GM23338 (cell line): ENCODE data around the gene CA4. TPM values are rescaled to one million over a fixed set of nuclear protein-coding genes. Genes with fewer than 3 reads are reported as not detected.
A peak's percentile ranks its signal among the peaks of the same experiment; 100 is the strongest.

Experiments
- ATAC-seq: fragments of 200-7000 bp; cut with Tn5 transposase; 3 replicates; pipeline ENCODE4 v1.9.1; 2020
- DNase-seq: peaks from one replicate; pipeline ENCODE4 v3.0.0-alpha.2; 2015; ENCODE audit warnings: low spot score
- H2AFZ ChIP-seq: fragments of 200-600 bp; sonication (generic); 2 replicates; pipeline ENCODE4 v1.8.0; 2016; ENCODE audit warnings: antibody characterized with exemption, mild to moderate bottlenecking, moderate library complexity
- H3F3A ChIP-seq: fragments of 200-600 bp; sonication (generic); replicated peaks from 2 replicates; pipeline ENCODE4 v1.8.0; 2017; ENCODE audit warnings: antibody characterized with exemption, mixed run types, low read depth
- H3K27ac ChIP-seq: fragments of 200-600 bp; sonication (generic); 2 replicates; pipeline ENCODE4 v1.6.1; 2016; ENCODE audit warnings: low read depth
- H3K27me3 ChIP-seq: fragments of 200-600 bp; sonication (generic); 2 replicates; pipeline ENCODE4 v1.8.0; 2016; ENCODE audit warnings: mild to moderate bottlenecking, mixed run types, moderate library complexity; ENCODE audit not compliant: insufficient read depth
- H3K36me3 ChIP-seq: fragments of 200-600 bp; sonication (generic); 2 replicates; pipeline ENCODE4 v1.8.0; 2016; ENCODE audit warnings: mild to moderate bottlenecking; ENCODE audit not compliant: insufficient read depth
- H3K4me1 ChIP-seq: fragments of 200-600 bp; sonication (generic); 2 replicates; pipeline ENCODE4 v1.8.0; 2016; ENCODE audit warnings: mild to moderate bottlenecking, moderate library complexity; ENCODE audit not compliant: insufficient read depth
- H3K4me2 ChIP-seq: fragments of 200-600 bp; sonication (generic); 2 replicates; pipeline ENCODE4 v1.7.1; 2017; ENCODE audit warnings: mixed run types
- H3K4me3 ChIP-seq: fragments of 200-600 bp; sonication (generic); 2 replicates; pipeline ENCODE4 v1.6.1; 2016; ENCODE audit warnings: mixed run types
- H3K79me2 ChIP-seq: fragments of 200-600 bp; sonication (generic); replicated peaks from 2 replicates; pipeline ENCODE4 v1.8.0; 2017; ENCODE audit warnings: mild to moderate bottlenecking; ENCODE audit not compliant: insufficient read depth
- H3K9me2 ChIP-seq: fragments of 200-600 bp; sonication (generic); 2 replicates; pipeline ENCODE4 v1.8.0; 2017; ENCODE audit not compliant: insufficient read depth
- H4K20me1 ChIP-seq: fragments of 200-600 bp; sonication (generic); replicated peaks from 2 replicates; pipeline ENCODE4 v1.8.0; 2017; ENCODE audit warnings: mild to moderate bottlenecking; ENCODE audit not compliant: insufficient read depth
- H3K27ac Mint-ChIP-seq: 2 replicates; pipeline ENCODE4 v1.8.0; 2020; ENCODE audit warnings: inconsistent platforms, mild to moderate bottlenecking, moderate library complexity, mixed read lengths
- H3K27me3 Mint-ChIP-seq: 3 replicates; pipeline ENCODE4 v1.8.0; 2022; ENCODE audit warnings: low read depth, mild to moderate bottlenecking, moderate library complexity, mixed read lengths, inconsistent platforms; ENCODE audit not compliant: insufficient read depth, poor library complexity
- H3K36me3 Mint-ChIP-seq: 3 replicates; pipeline ENCODE4 v1.8.0; 2021; ENCODE audit warnings: low read depth, mild to moderate bottlenecking, inconsistent platforms, moderate library complexity, mixed read lengths
- H3K4me1 Mint-ChIP-seq: 3 replicates; pipeline ENCODE4 v1.8.0; 2020; ENCODE audit warnings: mild to moderate bottlenecking, inconsistent platforms, mixed read lengths
- H3K4me3 Mint-ChIP-seq: 3 replicates; pipeline ENCODE4 v1.8.0; 2021; ENCODE audit warnings: moderate library complexity, mild to moderate bottlenecking, inconsistent platforms, mixed read lengths
- H3K9me3 Mint-ChIP-seq: 3 replicates; pipeline ENCODE4 v1.8.0; 2020; ENCODE audit warnings: moderate library complexity, mild to moderate bottlenecking, inconsistent platforms, mixed read lengths
- NANOG ChIP-seq: IDR thresholded peaks from 2 replicates; pipeline ENCODE4 v1.6.1; 2016; ENCODE audit warnings: antibody characterized with exemption, borderline replicate concordance
- STAT1 ChIP-seq: IDR thresholded peaks from one replicate; pipeline ENCODE4 v1.6.1; 2016; ENCODE audit warnings: antibody characterized with exemption; ENCODE audit not compliant: unreplicated experiment
- polyA plus RNA-seq: library from polyadenylated mRNA; unstranded; fragments of >200 nt; fragmentation: Nextera tagmentation; extraction: Ambion mirVana; gene quantifications from 2 replicates; pipeline ENCODE4 v1.2.1, GENCODE V29; 2016
- total RNA-seq: library from RNA; depleted of rRNA; stranded (reverse); fragments of >200 nt; shearing (Covaris generic); gene quantifications from 2 replicates; pipeline ENCODE4 v1.2.3, GENCODE V29; 2014
- TF ChIP-seq, protein P1 (sequence below): fragments of 250-450 bp; sonication (Bioruptor Pico); IDR thresholded peaks from 2 replicates; pipeline ENCODE4 v1.5.0; 2020; ENCODE audit warnings: mild to moderate bottlenecking, moderate library complexity
- TF ChIP-seq, protein P2 (sequence below): IDR thresholded peaks from one replicate; pipeline ENCODE4 v1.6.1; 2018; ENCODE audit warnings: antibody characterized with exemption; ENCODE audit not compliant: unreplicated experiment

The CA4 gene
- total and polyA plus RNA-seq, 2 experiments from 2014 or later, result 7.6 to 8.2 TPM

DNA sequence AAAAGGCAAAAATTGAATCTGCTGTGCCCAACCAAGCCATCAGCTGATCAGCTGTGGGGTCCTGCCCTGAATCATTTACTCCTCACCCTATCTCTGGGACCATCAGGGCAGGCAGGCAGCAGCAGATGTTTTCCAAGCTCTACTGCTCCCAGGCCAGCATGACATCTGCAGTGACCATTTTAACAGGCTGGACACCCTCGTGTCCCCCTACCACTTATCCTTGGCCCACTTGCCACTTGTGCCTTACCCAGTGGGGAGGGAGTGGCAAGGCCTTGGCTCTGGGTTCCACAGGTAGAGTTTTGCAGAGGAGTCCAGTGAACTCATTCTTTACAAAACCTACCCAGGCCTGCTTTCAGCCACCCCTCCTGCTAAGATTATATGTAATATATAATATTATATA lies 12.0 kb upstream of the CA4 start (continued):
- TF ChIP-seq, protein P1, sequence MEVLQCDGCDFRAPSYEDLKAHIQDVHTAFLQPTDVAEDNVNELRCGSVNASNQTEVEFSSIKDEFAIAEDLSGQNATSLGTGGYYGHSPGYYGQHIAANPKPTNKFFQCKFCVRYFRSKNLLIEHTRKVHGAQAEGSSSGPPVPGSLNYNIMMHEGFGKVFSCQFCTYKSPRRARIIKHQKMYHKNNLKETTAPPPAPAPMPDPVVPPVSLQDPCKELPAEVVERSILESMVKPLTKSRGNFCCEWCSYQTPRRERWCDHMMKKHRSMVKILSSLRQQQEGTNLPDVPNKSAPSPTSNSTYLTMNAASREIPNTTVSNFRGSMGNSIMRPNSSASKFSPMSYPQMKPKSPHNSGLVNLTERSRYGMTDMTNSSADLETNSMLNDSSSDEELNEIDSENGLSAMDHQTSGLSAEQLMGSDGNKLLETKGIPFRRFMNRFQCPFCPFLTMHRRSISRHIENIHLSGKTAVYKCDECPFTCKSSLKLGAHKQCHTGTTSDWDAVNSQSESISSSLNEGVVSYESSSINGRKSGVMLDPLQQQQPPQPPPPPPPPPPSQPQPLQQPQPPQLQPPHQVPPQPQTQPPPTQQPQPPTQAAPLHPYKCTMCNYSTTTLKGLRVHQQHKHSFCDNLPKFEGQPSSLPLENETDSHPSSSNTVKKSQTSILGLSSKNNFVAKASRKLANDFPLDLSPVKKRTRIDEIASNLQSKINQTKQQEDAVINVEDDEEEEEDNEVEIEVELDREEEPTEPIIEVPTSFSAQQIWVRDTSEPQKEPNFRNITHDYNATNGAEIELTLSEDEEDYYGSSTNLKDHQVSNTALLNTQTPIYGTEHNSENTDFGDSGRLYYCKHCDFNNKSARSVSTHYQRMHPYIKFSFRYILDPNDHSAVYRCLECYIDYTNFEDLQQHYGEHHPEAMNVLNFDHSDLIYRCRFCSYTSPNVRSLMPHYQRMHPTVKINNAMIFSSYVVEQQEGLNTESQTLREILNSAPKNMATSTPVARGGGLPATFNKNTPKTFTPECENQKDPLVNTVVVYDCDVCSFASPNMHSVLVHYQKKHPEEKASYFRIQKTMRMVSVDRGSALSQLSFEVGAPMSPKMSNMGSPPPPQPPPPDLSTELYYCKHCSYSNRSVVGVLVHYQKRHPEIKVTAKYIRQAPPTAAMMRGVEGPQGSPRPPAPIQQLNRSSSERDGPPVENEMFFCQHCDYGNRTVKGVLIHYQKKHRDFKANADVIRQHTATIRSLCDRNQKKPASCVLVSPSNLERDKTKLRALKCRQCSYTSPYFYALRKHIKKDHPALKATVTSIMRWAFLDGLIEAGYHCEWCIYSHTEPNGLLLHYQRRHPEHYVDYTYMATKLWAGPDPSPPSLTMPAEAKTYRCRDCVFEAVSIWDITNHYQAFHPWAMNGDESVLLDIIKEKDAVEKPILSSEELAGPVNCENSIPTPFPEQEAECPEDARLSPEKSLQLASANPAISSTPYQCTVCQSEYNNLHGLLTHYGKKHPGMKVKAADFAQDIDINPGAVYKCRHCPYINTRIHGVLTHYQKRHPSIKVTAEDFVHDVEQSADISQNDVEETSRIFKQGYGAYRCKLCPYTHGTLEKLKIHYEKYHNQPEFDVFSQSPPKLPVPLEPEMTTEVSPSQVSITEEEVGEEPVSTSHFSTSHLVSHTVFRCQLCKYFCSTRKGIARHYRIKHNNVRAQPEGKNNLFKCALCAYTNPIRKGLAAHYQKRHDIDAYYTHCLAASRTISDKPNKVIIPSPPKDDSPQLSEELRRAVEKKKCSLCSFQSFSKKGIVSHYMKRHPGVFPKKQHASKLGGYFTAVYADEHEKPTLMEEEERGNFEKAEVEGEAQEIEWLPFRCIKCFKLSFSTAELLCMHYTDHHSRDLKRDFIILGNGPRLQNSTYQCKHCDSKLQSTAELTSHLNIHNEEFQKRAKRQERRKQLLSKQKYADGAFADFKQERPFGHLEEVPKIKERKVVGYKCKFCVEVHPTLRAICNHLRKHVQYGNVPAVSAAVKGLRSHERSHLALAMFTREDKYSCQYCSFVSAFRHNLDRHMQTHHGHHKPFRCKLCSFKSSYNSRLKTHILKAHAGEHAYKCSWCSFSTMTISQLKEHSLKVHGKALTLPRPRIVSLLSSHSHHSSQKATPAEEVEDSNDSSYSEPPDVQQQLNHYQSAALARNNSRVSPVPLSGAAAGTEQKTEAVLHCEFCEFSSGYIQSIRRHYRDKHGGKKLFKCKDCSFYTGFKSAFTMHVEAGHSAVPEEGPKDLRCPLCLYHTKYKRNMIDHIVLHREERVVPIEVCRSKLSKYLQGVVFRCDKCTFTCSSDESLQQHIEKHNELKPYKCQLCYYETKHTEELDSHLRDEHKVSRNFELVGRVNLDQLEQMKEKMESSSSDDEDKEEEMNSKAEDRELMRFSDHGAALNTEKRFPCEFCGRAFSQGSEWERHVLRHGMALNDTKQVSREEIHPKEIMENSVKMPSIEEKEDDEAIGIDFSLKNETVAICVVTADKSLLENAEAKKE, result no peak
- no peak for TF ChIP-seq NANOG

DNA sequence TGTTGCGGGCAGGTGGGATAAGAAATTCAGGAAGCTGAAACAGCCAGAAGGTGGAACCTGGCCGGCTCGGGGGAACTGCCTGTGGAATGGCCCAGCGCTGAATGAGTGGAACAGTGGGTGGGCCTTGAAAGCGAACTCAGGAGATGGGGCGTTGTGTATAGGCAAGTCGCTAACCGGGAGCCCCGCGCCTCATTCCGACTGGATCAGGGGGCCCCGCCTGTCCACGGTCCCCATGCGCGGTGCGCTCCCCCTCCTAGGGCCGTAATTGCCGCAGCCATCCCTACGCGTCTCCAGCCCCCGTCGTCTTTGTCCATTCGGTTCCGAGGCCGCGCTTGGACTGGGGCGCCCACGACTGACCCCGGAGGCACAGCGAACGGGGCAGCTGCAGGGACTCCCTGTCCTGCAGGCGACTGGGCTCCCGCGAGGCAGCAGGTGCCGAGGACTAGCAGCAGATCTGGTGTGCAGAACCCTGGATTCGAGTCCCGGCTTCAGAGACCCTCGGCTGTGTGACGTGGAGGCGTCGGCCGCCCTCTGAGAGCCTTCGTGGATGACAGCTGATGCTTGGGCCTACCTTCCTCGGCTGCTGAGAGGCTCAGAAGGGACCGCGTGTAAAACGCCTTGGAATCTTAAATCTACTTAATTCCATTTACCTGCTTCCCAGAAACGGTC lies 10.9 kb upstream of the CA4 start:
- peak overlapping the region; percentile 54 for H3K4me3 ChIP-seq

More for the DNA sequence above, 10.9 kb upstream of the CA4 start:
- Mint-ChIP-seq H3K27ac (no peak overlapping the region), H3K36me3 (no peaks in the 10 kb centered on the region; the same call in 2 of the 3 replicates), H3K9me3 (no peaks in the 10 kb centered on the region; the same call in 2 of the 3 replicates), H3K27me3 (peaks cover 82% of the 10 kb centered on the region), H3K4me1 (peaks cover 42% of the 10 kb centered on the region), H3K4me3 (peak overlapping the region; percentile 65)
- Histone ChIP-seq H3K4me1 (peaks cover 37% of the 10 kb centered on the region), H3K9me2 (0 out of 2 replicates have a peak, but pooled peaks cover 2% of the 10 kb centered on the region), H2AFZ (peak overlapping the region; percentile 18; the same call in 1 of the 2 replicates), H3F3A (peaks cover 11% of the 10 kb centered on the region; the same call in 1 of the 2 replicates), H3K4me2 (peak overlapping the region; percentile 82), H3K79me2 (no peaks in the 10 kb centered on the region), H3K27ac (no peak overlapping the region), H4K20me1 (peaks cover 9% of the 10 kb centered on the region), H3K27me3 (peaks cover 85% of the 10 kb centered on the region), H3K36me3 (no peaks in the 10 kb centered on the region)
- DNase-seq, result peak; percentile 37
- no peak for TF ChIP-seq STAT1
- TF ChIP-seq, protein P2, sequence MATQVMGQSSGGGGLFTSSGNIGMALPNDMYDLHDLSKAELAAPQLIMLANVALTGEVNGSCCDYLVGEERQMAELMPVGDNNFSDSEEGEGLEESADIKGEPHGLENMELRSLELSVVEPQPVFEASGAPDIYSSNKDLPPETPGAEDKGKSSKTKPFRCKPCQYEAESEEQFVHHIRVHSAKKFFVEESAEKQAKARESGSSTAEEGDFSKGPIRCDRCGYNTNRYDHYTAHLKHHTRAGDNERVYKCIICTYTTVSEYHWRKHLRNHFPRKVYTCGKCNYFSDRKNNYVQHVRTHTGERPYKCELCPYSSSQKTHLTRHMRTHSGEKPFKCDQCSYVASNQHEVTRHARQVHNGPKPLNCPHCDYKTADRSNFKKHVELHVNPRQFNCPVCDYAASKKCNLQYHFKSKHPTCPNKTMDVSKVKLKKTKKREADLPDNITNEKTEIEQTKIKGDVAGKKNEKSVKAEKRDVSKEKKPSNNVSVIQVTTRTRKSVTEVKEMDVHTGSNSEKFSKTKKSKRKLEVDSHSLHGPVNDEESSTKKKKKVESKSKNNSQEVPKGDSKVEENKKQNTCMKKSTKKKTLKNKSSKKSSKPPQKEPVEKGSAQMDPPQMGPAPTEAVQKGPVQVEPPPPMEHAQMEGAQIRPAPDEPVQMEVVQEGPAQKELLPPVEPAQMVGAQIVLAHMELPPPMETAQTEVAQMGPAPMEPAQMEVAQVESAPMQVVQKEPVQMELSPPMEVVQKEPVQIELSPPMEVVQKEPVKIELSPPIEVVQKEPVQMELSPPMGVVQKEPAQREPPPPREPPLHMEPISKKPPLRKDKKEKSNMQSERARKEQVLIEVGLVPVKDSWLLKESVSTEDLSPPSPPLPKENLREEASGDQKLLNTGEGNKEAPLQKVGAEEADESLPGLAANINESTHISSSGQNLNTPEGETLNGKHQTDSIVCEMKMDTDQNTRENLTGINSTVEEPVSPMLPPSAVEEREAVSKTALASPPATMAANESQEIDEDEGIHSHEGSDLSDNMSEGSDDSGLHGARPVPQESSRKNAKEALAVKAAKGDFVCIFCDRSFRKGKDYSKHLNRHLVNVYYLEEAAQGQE, result peak; percentile 21
- ATAC-seq, result no peak
